ENCODE measurements around the gene RGL1. TPM values are rescaled to one million over a fixed set of nuclear protein-coding genes. Genes with fewer than 3 reads are reported as not detected.

RGL1 gene
- total RNA-seq, 2 donors from 2014 or later = 1.0 to 1.4 TPM

- H3K9me3 ChIP-seq (ENCODE audit: control insufficient read depth, low read length, poor library complexity, severe bottlenecking) = no peaks in the 10 kb centered on the region
Observed at GRCh38 chr1:183817576-183818288, 12.8 kb downstream of the RGL1 start.

GRCh38 chr1:183819059-183819458 is 14.1 kb downstream of the RGL1 start:
- H3K9me3 ChIP-seq (ENCODE audit: control insufficient read depth, low read length, poor library complexity, severe bottlenecking) = no peaks in the 10 kb centered on the region
- no peak overlapping the region for H3K4me3 Mint-ChIP-seq
- no peaks in the 10 kb centered on the region for H3K36me3 Mint-ChIP-seq (ENCODE audit: low read depth)
- ATAC-seq (no peak), DNase-seq (no peak)
- H3K27ac Mint-ChIP-seq = peak overlapping the region; percentile 68
- H3K27me3 Mint-ChIP-seq = peaks cover 8% of the 10 kb centered on the region
- H3K4me1 Mint-ChIP-seq = peaks cover 6% of the 10 kb centered on the region

More at GRCh38 chr1:183817576-183818288, 12.8 kb downstream of the RGL1 start:
- H3K36me3 Mint-ChIP-seq (ENCODE audit: low read depth) = peaks cover 2% of the 10 kb centered on the region
- H3K4me1 Mint-ChIP-seq = peaks cover 8% of the 10 kb centered on the region
- no peak overlapping the region for H3K4me3 Mint-ChIP-seq
- DNase-seq = no peak
- H3K27me3 Mint-ChIP-seq = peaks cover 8% of the 10 kb centered on the region
- peak overlapping the region; percentile 65 for H3K27ac Mint-ChIP-seq
- no peak for ATAC-seq

- DNase-seq (no peak), ATAC-seq (no peak)
- H3K9me3 ChIP-seq (ENCODE audit: control insufficient read depth, low read length, poor library complexity, severe bottlenecking) = no peaks in the 10 kb centered on the region
- H3K36me3 Mint-ChIP-seq (ENCODE audit: low read depth) = no peaks in the 10 kb centered on the region
- H3K4me1 Mint-ChIP-seq = peaks cover 6% of the 10 kb centered on the region
- H3K4me3 Mint-ChIP-seq = no peak overlapping the region
- no peak overlapping the region for H3K27ac Mint-ChIP-seq
- peaks cover 8% of the 10 kb centered on the region for H3K27me3 Mint-ChIP-seq
Observed at GRCh38 chr1:183821309-183821888, 16.5 kb downstream of the RGL1 start.

GRCh38 chr1:183821889-183822611 is 17.1 kb downstream of the RGL1 start:
- Mint-ChIP-seq H3K4me3 (no peak overlapping the region), H3K27ac (no peak overlapping the region), H3K27me3 (peaks cover 5% of the 10 kb centered on the region), H3K36me3 (ENCODE audit: low read depth) (no peaks in the 10 kb centered on the region), H3K4me1 (peaks cover 3% of the 10 kb centered on the region)
- no peaks in the 10 kb centered on the region for H3K9me3 ChIP-seq (ENCODE audit: control insufficient read depth, low read length, poor library complexity, severe bottlenecking)
- no peak for DNase-seq
- ATAC-seq = no peak

GRCh38 chr1:183824291-183824690 is 19.4 kb downstream of the RGL1 start:
- DNase-seq (no peak), ATAC-seq (no peak)
- H3K9me3 ChIP-seq (ENCODE audit: control insufficient read depth, low read length, poor library complexity, severe bottlenecking) = no peaks in the 10 kb centered on the region
- Mint-ChIP-seq H3K4me3 (no peak overlapping the region), H3K4me1 (no peaks in the 10 kb centered on the region), H3K36me3 (ENCODE audit: low read depth) (no peaks in the 10 kb centered on the region), H3K27ac (no peak overlapping the region), H3K27me3 (peaks cover 4% of the 10 kb centered on the region)

- H3K27ac Mint-ChIP-seq = no peak overlapping the region
- H3K4me3 Mint-ChIP-seq = no peak overlapping the region
- H3K9me3 ChIP-seq (ENCODE audit: control insufficient read depth, low read length, poor library complexity, severe bottlenecking) = no peaks in the 10 kb centered on the region
- ATAC-seq = no peak
- H3K27me3 Mint-ChIP-seq = peaks cover 4% of the 10 kb centered on the region
- DNase-seq = no peak
- H3K36me3 Mint-ChIP-seq (ENCODE audit: low read depth) = no peaks in the 10 kb centered on the region
- no peaks in the 10 kb centered on the region for H3K4me1 Mint-ChIP-seq
Observed at GRCh38 chr1:183827801-183828200, 22.9 kb downstream of the RGL1 start.

- no peaks in the 10 kb centered on the region for H3K4me1 Mint-ChIP-seq
- H3K27me3 Mint-ChIP-seq = peaks cover 4% of the 10 kb centered on the region
- H3K9me3 ChIP-seq (ENCODE audit: control insufficient read depth, low read length, poor library complexity, severe bottlenecking) = no peaks in the 10 kb centered on the region
- H3K27ac Mint-ChIP-seq = no peak overlapping the region
- H3K4me3 Mint-ChIP-seq = no peak overlapping the region
- no peaks in the 10 kb centered on the region for H3K36me3 Mint-ChIP-seq (ENCODE audit: low read depth)
- no peak for ATAC-seq
- no peak for DNase-seq
Observed at GRCh38 chr1:183830389-183830788, 25.5 kb downstream of the RGL1 start.

GRCh38 chr1:183831311-183831710 is 26.4 kb downstream of the RGL1 start:
- no peaks in the 10 kb centered on the region for H3K9me3 ChIP-seq (ENCODE audit: control insufficient read depth, low read length, poor library complexity, severe bottlenecking)
- Mint-ChIP-seq H3K4me3 (no peak overlapping the region), H3K27ac (no peak overlapping the region), H3K4me1 (no peaks in the 10 kb centered on the region), H3K27me3 (peaks cover 4% of the 10 kb centered on the region), H3K36me3 (ENCODE audit: low read depth) (no peaks in the 10 kb centered on the region)
- DNase-seq = no peak
- no peak for ATAC-seq

GRCh38 chr1:183832459-183832858 is 27.5 kb downstream of the RGL1 start:
- no peaks in the 10 kb centered on the region for H3K9me3 ChIP-seq (ENCODE audit: control insufficient read depth, low read length, poor library complexity, severe bottlenecking)
- Mint-ChIP-seq H3K27me3 (peaks cover 4% of the 10 kb centered on the region), H3K4me3 (no peak overlapping the region), H3K36me3 (ENCODE audit: low read depth) (no peaks in the 10 kb centered on the region), H3K4me1 (no peaks in the 10 kb centered on the region), H3K27ac (no peak overlapping the region)
- DNase-seq (no peak), ATAC-seq (no peak)

GRCh38 chr1:183834568-183834967 is 29.6 kb downstream of the RGL1 start:
- no peaks in the 10 kb centered on the region for H3K9me3 ChIP-seq (ENCODE audit: control insufficient read depth, low read length, poor library complexity, severe bottlenecking)
- no peak overlapping the region for H3K27ac Mint-ChIP-seq
- no peaks in the 10 kb centered on the region for H3K4me1 Mint-ChIP-seq
- no peak for ATAC-seq
- H3K36me3 Mint-ChIP-seq (ENCODE audit: low read depth) = no peaks in the 10 kb centered on the region
- H3K27me3 Mint-ChIP-seq = no peaks in the 10 kb centered on the region
- no peak overlapping the region for H3K4me3 Mint-ChIP-seq
- no peak for DNase-seq

- ATAC-seq = no peak
- no peaks in the 10 kb centered on the region for H3K36me3 Mint-ChIP-seq (ENCODE audit: low read depth)
- no peak overlapping the region for H3K4me3 Mint-ChIP-seq
- H3K27me3 Mint-ChIP-seq = no peaks in the 10 kb centered on the region
- DNase-seq = no peak
- peaks cover 2% of the 10 kb centered on the region for H3K4me1 Mint-ChIP-seq
- no peaks in the 10 kb centered on the region for H3K9me3 ChIP-seq (ENCODE audit: control insufficient read depth, low read length, poor library complexity, severe bottlenecking)
- H3K27ac Mint-ChIP-seq = no peak overlapping the region
Observed at GRCh38 chr1:183836598-183836997, 31.7 kb downstream of the RGL1 start.

GRCh38 chr1:183837062-183837461 is 32.1 kb downstream of the RGL1 start:
- no peaks in the 10 kb centered on the region for H3K36me3 Mint-ChIP-seq (ENCODE audit: low read depth)
- DNase-seq = no peak
- no peaks in the 10 kb centered on the region for H3K9me3 ChIP-seq (ENCODE audit: control insufficient read depth, low read length, poor library complexity, severe bottlenecking)
- no peaks in the 10 kb centered on the region for H3K27me3 Mint-ChIP-seq
- H3K27ac Mint-ChIP-seq = no peak overlapping the region
- H3K4me3 Mint-ChIP-seq = no peak overlapping the region
- peaks cover 6% of the 10 kb centered on the region for H3K4me1 Mint-ChIP-seq
- no peak for ATAC-seq

GRCh38 chr1:183838221-183838620 is 33.3 kb downstream of the RGL1 start:
- no peak overlapping the region for H3K27ac Mint-ChIP-seq
- DNase-seq = no peak
- H3K9me3 ChIP-seq (ENCODE audit: control insufficient read depth, low read length, poor library complexity, severe bottlenecking) = no peaks in the 10 kb centered on the region
- H3K27me3 Mint-ChIP-seq = no peaks in the 10 kb centered on the region
- H3K4me1 Mint-ChIP-seq = peaks cover 13% of the 10 kb centered on the region
- H3K4me3 Mint-ChIP-seq = no peak overlapping the region
- H3K36me3 Mint-ChIP-seq (ENCODE audit: low read depth) = no peaks in the 10 kb centered on the region
- no peak for ATAC-seq

Measured in T-helper 17 cell (primary cell).